Heart left ventricle (tissue), 16 donors: ENCODE results near the gene F7. TPM values are rescaled to one million over a fixed set of nuclear protein-coding genes. Genes with fewer than 3 reads are reported as not detected.

Experiments used
- ATAC-seq, 4 donors: fragments of 200-7000 bp; cut with Tn5 transposase; one replicate each; pipeline ENCODE4 v1.9.1; 2020 to 2022; ENCODE audit warnings: moderate library complexity in 4 of 4, mild to moderate bottlenecking in 3 of 4, moderate number of reproducible peaks in 1 of 4
- DNase-seq, 5 donors: peaks; one replicate each; pipeline ENCODE4 v3.0.0-alpha.2; 2020
- H3K27ac ChIP-seq, 12 donors: fragments of 200-600 bp; sonication (generic) in 4 of 12; one replicate each; pipeline versions ENCODE4 v1.5.0 to v1.8.0; 2016 to 2022; ENCODE audit warnings: mild to moderate bottlenecking in 2 of 12
- H3K27me3 ChIP-seq, 9 donors: fragments of 200-600 bp; sonication (generic) in 2 of 9; one replicate each; pipeline versions ENCODE4 v1.5.1 to v1.8.0; 2016 to 2022; ENCODE audit warnings: mild to moderate bottlenecking in 3 of 9
- H3K36me3 ChIP-seq, 9 donors: fragments of 200-600 bp; sonication (generic) in 2 of 9; one replicate each; pipeline versions ENCODE4 v1.5.0 to v1.8.0; 2018 to 2022; ENCODE audit warnings: mild to moderate bottlenecking in 2 of 9
- H3K4me1 ChIP-seq, 12 donors: fragments of 200-600 bp; sonication (generic) in 4 of 12; one replicate each; pipeline versions ENCODE4 v1.5.0 to v1.8.0; 2016 to 2022; ENCODE audit warnings: mild to moderate bottlenecking in 3 of 12
- H3K4me3 ChIP-seq, 12 donors: fragments of 200-600 bp; sonication (generic) in 4 of 12; one replicate each; pipeline versions ENCODE4 v1.5.0 to v1.8.0; 2017 to 2022; ENCODE audit warnings: mild to moderate bottlenecking in 9 of 12, moderate library complexity in 4 of 12
- H3K9me3 ChIP-seq, 12 donors: fragments of 200-600 bp; sonication (generic) in 4 of 12; one replicate each; pipeline versions ENCODE4 v1.5.0 to v1.8.0; 2016 to 2022; ENCODE audit warnings: mild to moderate bottlenecking in 1 of 12
- CTCF ChIP-seq, 12 donors: fragments of 200-600 bp; sonication (generic) in 4 of 12; IDR thresholded peaks; one replicate each; pipeline versions ENCODE4 v1.5.0 to v1.8.0; 2018 to 2022; ENCODE audit warnings: antibody characterized with exemption in 12 of 12, mild to moderate bottlenecking in 5 of 12
- POLR2A ChIP-seq, 2 donors: fragments of 450-650 bp; IDR thresholded peaks; one replicate each; pipeline ENCODE4 v1.6.1; 2017; ENCODE audit warnings: antibody characterized with exemption in 2 of 2, mild to moderate bottlenecking in 2 of 2, moderate library complexity in 2 of 2
- WGBS, 4 donors: extraction: QIAGEN DNeasy Blood & Tissue Kit in 2 of 4; methylation state at CpG; one replicate each; pipeline versions ENCODE4 v1.1.5 to v1.1.7; 2013 to 2018; 5-methylcytosine and 5-hydroxymethylcytosine counted together
- intact Hi-C, 10 donors: fragments of 100-400 bp; cut with DNase I; formaldehyde crosslinking; loops; one replicate each; pipeline versions ENCODE4 v1.11.1 to v1.14.2; 2022
- polyA plus RNA-seq, 2 donors: library from polyadenylated mRNA; stranded (reverse); fragments of 200-250 nt; gene quantifications; one replicate each; pipeline ENCODE4 v1.2.3, GENCODE V29; 2013
- total RNA-seq, 9 donors: library from RNA; depleted of rRNA in 2 of 9; stranded (reverse); fragments of >200 nt in 2 of 9; fragmentation: NEBNext Ultra II Directional in 3 of 9; extraction: Animal tissue kit (Norgen Biotek cat#: 25700) in 3 of 9; gene quantifications; one replicate each; pipeline versions ENCODE4 v1.1.0 to v1.2.4, GENCODE V29; 2016 to 2023
- donor health status: ischemic (EF 13 %, LVEDD 7.1; RV severe dilation, severe dysfunction).
- donor health status: healthy with polysubstance abuse.
- donor health status: DM: no; HTN: yes; CAD: no.
- donor health status: DM: no; HTN: no; CAD: no.
- donor health status: ischemic (EF 25% LVEDD 6.9; RV normal size, moderate dysfunction).
- donor health status: ischemic (EF 25% LVEDD 5.7; RV mildly dilated, moderate dysfunction).
- donor health status: healthy.
- donor health status: DM: yes; HTN: yes; CAD: no.
- donor health status: ischemic (EF 35%, LVEDD 5.7; RV mildly dilated, moderate dysfunction).
- donor health status: nonischemic (EF 11% LVEDD 7.7; RV severe dilation, severe dysfunction).
- donor health status: DM: yes; HTN: yes; CAD: no.
- donor health status: PGD.
- donor health status: ischemic (EF 29% LVEDD 5.4; RV normal size, mild dysfunction).
- donor health status: nonischemic (EF 23%, LVEDD 6.1; RV moderate dilation, normal function).

F7 gene
- total and polyA plus RNA-seq, 11 donors, result 0.01 to 0.41 (median 0.13) TPM; not detected in 7

- no peak overlapping the region for H3K27ac ChIP-seq
- H3K36me3 ChIP-seq, result peaks cover 0 to 27% (median 14%) of the 10 kb centered on the region in 9 donors
- TF ChIP-seq CTCF (IDR thresholded peaks at IDR 0.05), result no peak
- no peak for TF ChIP-seq POLR2A (IDR thresholded peaks at IDR 0.05)
- peaks cover 0 to 10% (median 0%) of the 10 kb centered on the region in 12 donors for H3K9me3 ChIP-seq
- H3K27me3 ChIP-seq, result peaks cover 0 to 7% (median 0%) of the 10 kb centered on the region in 9 donors
- 85 to 91% (median 87%) methylated on average over 10 of the region's 10 CpGs for WGBS, 4 donors
- ATAC-seq, result no peak
- DNase-seq, result no peak
- intact Hi-C loops, result no loop called here
- peaks cover 0 to 11% (median 4%) of the 10 kb centered on the region in 12 donors for H3K4me1 ChIP-seq
- no peak overlapping the region for H3K4me3 ChIP-seq
Measured at GRCh38 chr13:113167155-113167554, 61.6 kb downstream of the F7 start.

GRCh38 chr13:113167575-113167974 is 62.0 kb downstream of the F7 start:
- ATAC-seq, result no peak
- H3K27me3 ChIP-seq, result peaks cover 0 to 7% (median 0%) of the 10 kb centered on the region in 9 donors
- TF ChIP-seq CTCF (IDR thresholded peaks at IDR 0.05) (no peak), POLR2A (IDR thresholded peaks at IDR 0.05) (no peak)
- H3K4me1 ChIP-seq, result peaks cover 0 to 11% (median 4%) of the 10 kb centered on the region in 12 donors
- peaks cover 0 to 31% (median 16%) of the 10 kb centered on the region in 9 donors for H3K36me3 ChIP-seq
- intact Hi-C loops, result no loop called here
- DNase-seq, result no peak
- WGBS, 4 donors, result 97 to 98% (median 97%) methylated on average over 3 of the region's 3 CpGs
- H3K9me3 ChIP-seq, result peaks cover 0 to 10% (median 0%) of the 10 kb centered on the region in 12 donors
- no peak overlapping the region for H3K4me3 ChIP-seq
- no peak overlapping the region for H3K27ac ChIP-seq

- no peak for TF ChIP-seq POLR2A (IDR thresholded peaks at IDR 0.05)
- TF ChIP-seq CTCF (IDR thresholded peaks at IDR 0.05), result no peak
- peaks cover 0 to 11% (median 2%) of the 10 kb centered on the region in 12 donors for H3K4me1 ChIP-seq
- no peak overlapping the region for H3K27ac ChIP-seq
- ATAC-seq (no peak), DNase-seq (no peak)
- H3K4me3 ChIP-seq, result no peak overlapping the region
- intact Hi-C loops, result no loop called here
- 78 to 93% (median 88%) methylated on average over 7 of the region's 7 CpGs for WGBS, 4 donors
- H3K36me3 ChIP-seq, result peaks cover 0 to 35% (median 19%) of the 10 kb centered on the region in 9 donors
- H3K9me3 ChIP-seq, result peaks cover 0 to 10% (median 0%) of the 10 kb centered on the region in 12 donors
- peaks cover 0 to 3% (median 0%) of the 10 kb centered on the region in 9 donors for H3K27me3 ChIP-seq
Measured at GRCh38 chr13:113168211-113168610, 62.6 kb downstream of the F7 start.

- 73 to 83% (median 81%) methylated on average over 13 of the region's 13 CpGs for WGBS, 4 donors
- peak overlapping the region in 7 of 12 donors; percentile 13 to 61 (median 36) for H3K27ac ChIP-seq
- DNase-seq (peak in 4 of 5 donors; percentile 51 to 61 (median 56)), ATAC-seq (peak; percentile 93 to 98 (median 94))
- TF ChIP-seq CTCF (IDR thresholded peaks at IDR 0.05) (no peak), POLR2A (IDR thresholded peaks at IDR 0.05) (no peak)
- H3K9me3 ChIP-seq, result peaks cover 0 to 10% (median 0%) of the 10 kb centered on the region in 12 donors
- H3K36me3 ChIP-seq, result peaks cover 0 to 38% (median 20%) of the 10 kb centered on the region in 9 donors
- peaks cover 0 to 11% (median 2%) of the 10 kb centered on the region in 12 donors for H3K4me1 ChIP-seq
- H3K27me3 ChIP-seq, result no peaks in the 10 kb centered on the region
- intact Hi-C loops, result no loop called here
- no peak overlapping the region for H3K4me3 ChIP-seq
Measured at GRCh38 chr13:113169277-113170272, 64.0 kb downstream of the F7 start.
